Memory B cell (primary cell): ENCODE measurements around the gene TSNAXIP1.

Experiments
- ATAC-seq: fragments of 150-1000 bp; cut with Tn5 transposase; 2 replicates; pipeline ENCODE4 v1.10.0; 2021; ENCODE audit warnings: low read depth, mild to moderate bottlenecking, moderate library complexity
- DNase-seq, 2 donors: peaks; one replicate each; pipeline ENCODE4 v3.0.0; 2022; ENCODE audit warnings: low spot score in 2 of 2
- H3K27ac Mint-ChIP-seq: one replicate; pipeline ENCODE4 v1.8.0; 2022; ENCODE audit warnings: mild to moderate bottlenecking, moderate library complexity, mixed read lengths
- H3K27me3 Mint-ChIP-seq: one replicate; pipeline ENCODE4 v1.8.0; 2022; ENCODE audit warnings: mixed read lengths
- H3K36me3 Mint-ChIP-seq: one replicate; pipeline ENCODE4 v1.8.0; 2022; ENCODE audit warnings: mild to moderate bottlenecking, mixed read lengths
- H3K4me1 Mint-ChIP-seq: one replicate; pipeline ENCODE4 v1.8.0; 2022; ENCODE audit warnings: mixed read lengths
- H3K4me3 Mint-ChIP-seq: one replicate; pipeline ENCODE4 v1.8.0; 2022; ENCODE audit warnings: mild to moderate bottlenecking, moderate library complexity, mixed read lengths
- H3K9me3 Mint-ChIP-seq: one replicate; pipeline ENCODE4 v1.8.0; 2022; ENCODE audit warnings: mixed read lengths

Gene TSNAXIP1

DNA sequence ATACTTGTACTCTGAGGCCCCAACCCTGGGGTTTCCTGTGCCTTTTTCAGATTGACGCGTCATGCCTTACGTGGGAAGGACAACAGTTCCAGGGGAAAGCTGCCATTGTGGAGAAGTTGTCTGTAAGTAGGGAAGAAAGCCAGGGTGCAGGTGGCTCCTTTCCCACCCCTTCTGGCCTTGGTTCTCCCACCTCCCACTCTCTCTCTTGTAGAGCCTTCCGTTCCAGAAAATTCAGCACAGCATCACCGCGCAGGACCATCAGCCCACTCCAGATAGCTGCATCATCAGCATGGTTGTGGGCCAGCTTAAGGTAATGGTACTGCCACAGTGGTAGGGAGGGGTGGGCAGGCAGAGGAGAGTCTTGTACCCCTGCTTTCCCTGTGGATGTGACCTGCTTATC lies 61.6 kb downstream of the TSNAXIP1 start:
- Mint-ChIP-seq H3K27me3 (no peaks in the 10 kb centered on the region), H3K27ac (no peak overlapping the region), H3K4me1 (peaks cover 4% of the 10 kb centered on the region), H3K4me3 (no peak overlapping the region), H3K36me3 (peaks cover 7% of the 10 kb centered on the region), H3K9me3 (no peaks in the 10 kb centered on the region)
- no peak for ATAC-seq
- no peak for DNase-seq

DNA sequence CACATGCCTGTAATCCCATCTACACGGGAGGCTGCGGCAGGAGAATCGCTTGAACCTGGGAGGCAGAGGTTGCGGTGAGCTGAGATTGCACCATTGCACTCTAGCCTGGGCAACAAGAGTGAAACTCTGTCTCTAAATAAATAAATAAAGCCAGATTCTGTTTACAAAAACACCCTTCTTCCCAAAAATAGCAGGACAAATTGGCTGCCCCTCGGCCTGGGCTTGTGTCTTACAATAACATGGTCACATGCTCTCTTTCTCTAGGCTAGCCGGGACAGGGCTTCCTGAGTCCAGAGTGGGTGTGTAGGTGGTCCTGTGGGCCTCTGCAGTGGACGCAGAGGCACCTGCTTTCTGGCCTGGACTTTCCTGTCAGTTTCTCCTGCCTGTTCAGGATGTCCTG lies 63.0 kb downstream of the TSNAXIP1 start:
- DNase-seq = no peak
- Mint-ChIP-seq H3K4me3 (no peak overlapping the region), H3K9me3 (no peaks in the 10 kb centered on the region), H3K27ac (no peak overlapping the region), H3K27me3 (no peaks in the 10 kb centered on the region), H3K36me3 (peaks cover 7% of the 10 kb centered on the region), H3K4me1 (peaks cover 12% of the 10 kb centered on the region)
- ATAC-seq = no peak

DNA sequence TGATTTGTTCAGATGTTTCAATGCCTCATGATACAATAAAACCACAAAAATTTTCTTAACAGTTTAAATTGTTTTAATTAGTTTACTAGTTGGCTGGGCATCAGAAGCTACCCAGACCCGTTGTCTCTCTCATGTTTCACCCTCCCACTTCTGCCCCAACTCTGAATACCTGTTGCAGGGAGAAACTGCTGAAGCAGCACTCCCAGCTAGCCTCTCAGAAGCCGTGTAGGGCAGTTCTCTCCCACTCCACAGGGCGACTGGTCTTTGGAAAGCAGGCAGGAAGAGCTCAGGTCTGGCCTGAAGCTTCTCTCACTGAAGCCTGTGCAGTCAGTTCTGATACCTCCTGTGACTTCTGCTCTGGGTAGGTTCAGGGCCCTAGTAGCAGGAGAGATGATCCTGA lies 64.6 kb downstream of the TSNAXIP1 start:
- Mint-ChIP-seq H3K27ac (no peak overlapping the region), H3K27me3 (no peaks in the 10 kb centered on the region), H3K4me3 (no peak overlapping the region), H3K4me1 (peaks cover 23% of the 10 kb centered on the region), H3K36me3 (peaks cover 7% of the 10 kb centered on the region), H3K9me3 (no peaks in the 10 kb centered on the region)
- DNase-seq (no peak), ATAC-seq (no peak)

DNA sequence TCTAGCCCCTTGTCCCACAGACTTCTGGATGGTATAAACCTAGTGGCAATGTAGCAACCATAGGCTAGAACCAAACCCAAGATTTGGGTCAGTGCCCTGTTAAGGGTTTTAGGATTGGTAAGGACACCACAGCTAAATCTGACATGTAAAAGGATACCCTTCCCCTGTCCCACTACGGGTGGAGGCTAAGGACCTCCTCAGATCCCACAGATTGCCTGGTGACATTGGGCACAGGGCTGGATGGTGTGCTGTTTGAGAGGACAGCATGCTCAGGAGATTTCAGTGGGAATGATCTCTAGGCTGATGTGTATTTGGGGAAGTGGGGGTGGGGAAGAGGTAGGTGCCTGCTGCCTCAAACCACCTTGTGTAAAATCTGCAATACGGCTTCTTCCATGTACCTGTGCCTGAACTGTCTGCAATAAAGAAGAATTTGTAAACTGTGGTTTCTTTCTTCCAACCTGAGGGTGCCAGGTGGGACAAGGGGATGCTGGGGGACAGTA lies 65.5 kb downstream of the TSNAXIP1 start:
- no peak for ATAC-seq
- Mint-ChIP-seq H3K4me1 (peaks cover 23% of the 10 kb centered on the region), H3K4me3 (peak overlapping the region; percentile 92), H3K27ac (peak overlapping the region; percentile 83), H3K9me3 (no peaks in the 10 kb centered on the region), H3K27me3 (no peaks in the 10 kb centered on the region), H3K36me3 (peaks cover 7% of the 10 kb centered on the region)
- DNase-seq = no peak

DNA sequence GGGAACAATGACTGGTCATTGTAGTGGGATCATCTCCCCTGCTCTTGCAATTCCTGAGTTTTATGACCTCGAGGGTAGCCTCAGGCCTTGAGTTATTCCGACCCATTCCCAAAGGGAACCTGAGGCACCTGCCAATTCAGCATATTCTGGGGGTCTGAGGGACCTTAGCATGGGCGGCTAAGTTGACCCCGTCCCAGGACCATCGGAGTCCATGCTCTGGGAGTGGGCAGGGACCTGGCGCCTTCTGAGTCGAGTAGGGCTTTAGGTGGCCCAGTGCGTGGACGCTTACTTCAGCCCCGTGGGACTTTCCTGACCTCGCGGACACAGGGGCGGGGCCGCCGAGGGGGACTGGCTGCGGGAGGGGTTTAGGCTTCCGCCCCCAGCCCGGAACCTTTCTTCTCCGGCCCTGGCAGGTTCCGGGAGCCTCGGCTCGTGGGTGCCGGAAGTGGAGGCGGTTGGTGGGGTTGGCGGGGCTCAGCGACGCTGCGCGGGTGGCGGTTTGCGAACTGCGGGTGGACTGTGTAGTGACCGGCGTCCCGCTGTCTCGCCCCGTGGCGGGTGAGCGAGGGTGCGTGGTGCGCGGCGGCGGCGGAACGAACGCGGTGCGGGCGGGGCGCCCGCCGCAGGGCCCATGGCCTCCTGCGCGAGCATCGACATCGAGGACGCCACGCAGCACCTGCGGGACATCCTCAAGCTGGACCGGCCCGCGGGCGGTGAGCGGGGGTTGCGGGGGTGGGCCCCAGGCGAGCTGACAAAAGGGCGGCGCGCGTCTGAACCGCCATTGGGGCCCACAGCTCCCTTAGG lies 66.1 kb downstream of the TSNAXIP1 start, which contains the start of gene EDC4:
EDC4 (plus strand) TSS at position 422 of the 804 bp plus-strand sequence; CDS start at position 632, 210 bp downstream.
- Mint-ChIP-seq H3K4me3 (peak within 1 kb of the TSS; percentile 92), H3K9me3 (no peaks in the 10 kb centered on the region), H3K27me3 (no peaks in the 10 kb centered on the region), H3K36me3 (peaks cover 10% of the 10 kb centered on the region), H3K27ac (peak within 1 kb of the TSS; percentile 83), H3K4me1 (peaks cover 23% of the 10 kb centered on the region)
- peak; percentile 98 for ATAC-seq
- peak; percentile 85 to 98 for DNase-seq

DNA sequence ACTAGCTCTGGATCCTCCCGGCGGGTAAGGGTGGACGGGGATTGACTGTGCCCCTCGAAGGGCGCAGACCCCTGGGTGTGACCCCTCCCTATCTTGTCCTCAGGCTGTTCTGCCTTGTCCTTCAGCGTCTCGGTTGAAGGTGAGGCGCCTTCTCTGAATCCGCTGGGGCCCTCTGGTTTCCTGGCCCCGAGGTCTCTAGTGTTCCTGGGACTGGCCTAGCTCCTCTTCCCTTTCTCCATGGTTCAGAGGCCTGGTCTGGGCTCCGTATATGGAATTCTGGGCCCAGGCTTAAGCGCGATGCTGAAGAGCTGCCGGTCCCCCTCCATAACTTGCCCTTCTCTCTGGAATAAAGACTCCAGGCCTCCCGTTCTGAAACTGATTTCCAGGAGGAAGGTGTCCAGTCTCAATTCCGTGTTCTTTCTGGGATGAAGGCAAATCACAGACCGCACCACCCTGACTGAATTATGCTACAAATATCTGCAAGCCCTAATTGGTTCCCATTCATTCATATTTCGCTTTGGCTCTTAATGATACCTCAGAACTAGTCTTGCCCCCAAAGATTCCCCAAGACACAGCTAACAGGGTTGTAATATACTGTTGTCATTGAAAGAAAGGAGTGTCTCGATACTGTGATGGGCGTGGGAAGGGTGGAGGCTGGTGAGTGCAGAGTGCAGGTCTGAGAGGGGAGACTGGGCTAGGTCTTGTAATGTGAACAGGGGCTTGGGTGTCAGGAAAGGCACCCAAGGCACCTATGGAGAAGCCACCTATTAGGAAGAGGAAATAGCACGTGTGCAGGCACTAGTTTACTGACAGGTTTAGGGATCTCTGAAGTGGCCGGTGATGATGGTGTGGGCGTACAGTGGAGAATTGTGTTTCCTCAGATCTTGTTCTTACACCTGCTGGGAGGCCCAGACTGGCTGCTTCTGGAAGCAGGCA lies 67.0 kb downstream of the TSNAXIP1 start:
- DNase-seq (no peak), ATAC-seq (peak; percentile 4)
- H3K36me3 Mint-ChIP-seq = peaks cover 11% of the 10 kb centered on the region
- peak overlapping the region; percentile 92 for H3K4me3 Mint-ChIP-seq
- peak overlapping the region; percentile 83 for H3K27ac Mint-ChIP-seq
- H3K9me3 Mint-ChIP-seq = no peaks in the 10 kb centered on the region
- peaks cover 23% of the 10 kb centered on the region for H3K4me1 Mint-ChIP-seq
- no peaks in the 10 kb centered on the region for H3K27me3 Mint-ChIP-seq

DNA sequence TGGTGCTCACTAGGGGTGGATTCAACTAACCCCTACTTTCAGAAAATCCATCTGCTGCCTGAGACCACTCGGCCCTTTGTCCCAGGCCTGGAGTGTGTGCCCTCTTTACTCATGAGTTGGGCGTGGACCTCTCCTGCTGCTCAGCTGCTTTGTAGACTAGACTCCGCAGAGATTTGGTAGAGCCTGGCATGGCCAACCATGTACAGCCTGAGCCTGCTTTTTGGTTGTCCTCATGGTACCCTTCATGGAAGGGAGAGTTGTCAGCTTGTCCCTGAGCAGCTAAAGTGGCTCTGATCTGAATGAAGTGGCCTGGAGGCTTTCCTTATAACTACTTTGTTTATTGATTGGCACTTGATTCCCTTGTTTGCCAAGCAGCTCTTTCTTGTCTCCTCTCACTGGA lies 67.7 kb downstream of the TSNAXIP1 start:
- DNase-seq (no peak), ATAC-seq (no peak)
- no peak overlapping the region for H3K27ac Mint-ChIP-seq
- H3K9me3 Mint-ChIP-seq = no peaks in the 10 kb centered on the region
- peak overlapping the region; percentile 92 for H3K4me3 Mint-ChIP-seq
- peaks cover 23% of the 10 kb centered on the region for H3K4me1 Mint-ChIP-seq
- peaks cover 14% of the 10 kb centered on the region for H3K36me3 Mint-ChIP-seq
- no peaks in the 10 kb centered on the region for H3K27me3 Mint-ChIP-seq

DNA sequence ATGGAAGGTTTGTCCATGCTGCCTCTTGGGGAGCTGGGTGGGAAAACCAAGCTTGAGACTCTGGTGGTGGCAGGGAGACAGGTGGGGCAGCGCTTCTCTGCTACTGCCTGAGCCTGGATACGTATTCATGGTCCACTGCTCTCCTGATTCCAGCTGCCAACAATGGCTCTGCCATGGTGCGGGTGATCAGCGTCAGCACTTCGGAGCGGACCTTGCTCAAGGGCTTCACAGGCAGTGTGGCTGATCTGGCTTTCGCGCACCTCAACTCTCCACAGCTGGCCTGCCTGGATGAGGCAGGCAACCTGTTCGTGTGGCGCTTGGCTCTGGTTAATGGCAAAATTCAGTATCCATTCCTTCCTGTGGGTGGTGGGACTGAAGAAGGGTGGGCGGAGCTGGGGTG lies 70.4 kb downstream of the TSNAXIP1 start:
- Mint-ChIP-seq H3K36me3 (peaks cover 16% of the 10 kb centered on the region), H3K4me3 (no peak overlapping the region), H3K4me1 (peaks cover 23% of the 10 kb centered on the region), H3K27ac (no peak overlapping the region), H3K9me3 (no peaks in the 10 kb centered on the region), H3K27me3 (no peaks in the 10 kb centered on the region)
- DNase-seq (no peak), ATAC-seq (no peak)
